Measurements from ENCODE around the gene C6orf47.

Gene C6orf47

DNA sequence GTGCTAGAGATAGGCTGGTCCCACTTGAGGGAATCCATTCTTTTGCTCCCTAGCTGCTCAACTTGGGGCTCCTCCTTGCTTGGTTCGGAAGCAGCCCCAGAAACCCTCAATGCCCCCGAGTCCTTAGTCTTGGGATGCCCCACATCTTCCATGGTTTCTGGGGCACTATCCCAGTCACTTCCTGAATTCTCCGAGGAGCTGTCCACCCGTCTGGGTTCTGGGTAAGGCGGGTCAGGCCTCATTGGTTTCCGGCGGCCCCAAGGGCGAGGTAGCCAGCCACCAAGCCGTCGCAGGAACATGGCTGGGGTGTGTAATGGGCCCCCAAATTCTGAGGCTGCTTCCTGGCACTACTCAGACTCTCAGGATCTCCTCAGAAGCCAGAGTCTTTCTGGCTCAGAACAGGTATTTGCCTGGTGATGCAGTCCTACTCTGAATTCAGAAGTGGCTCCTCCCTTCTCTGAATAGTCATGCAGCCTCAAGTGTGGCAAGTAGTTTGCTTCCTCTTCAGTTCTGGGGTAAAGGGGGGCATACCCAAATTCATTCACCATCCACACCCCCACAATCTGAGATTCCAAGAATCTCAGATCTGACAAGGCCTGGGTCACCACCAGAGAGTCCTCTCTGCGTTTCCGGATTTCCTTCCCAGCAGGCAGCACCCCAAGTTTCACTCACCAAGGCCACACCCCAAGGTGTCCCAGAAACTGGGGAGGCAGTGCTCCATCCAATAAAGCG lies 763 bp downstream of the C6orf47 start:
- Mint-ChIP-seq H3K4me1 (ENCODE audit: low read depth) (peaks cover 64% of the 10 kb centered on the region), H3K9me3 (no peaks in the 10 kb centered on the region), H3K36me3 (ENCODE audit: low read depth) (peaks cover 66% of the 10 kb centered on the region), H3K4me3 (peak overlapping the region; percentile 98), H3K27ac (peak overlapping the region; percentile 90), H3K27me3 (ENCODE audit: low read depth) (no peaks in the 10 kb centered on the region)
- DNase-seq (ENCODE audit: low spot score) = peak; percentile 47

DNA sequence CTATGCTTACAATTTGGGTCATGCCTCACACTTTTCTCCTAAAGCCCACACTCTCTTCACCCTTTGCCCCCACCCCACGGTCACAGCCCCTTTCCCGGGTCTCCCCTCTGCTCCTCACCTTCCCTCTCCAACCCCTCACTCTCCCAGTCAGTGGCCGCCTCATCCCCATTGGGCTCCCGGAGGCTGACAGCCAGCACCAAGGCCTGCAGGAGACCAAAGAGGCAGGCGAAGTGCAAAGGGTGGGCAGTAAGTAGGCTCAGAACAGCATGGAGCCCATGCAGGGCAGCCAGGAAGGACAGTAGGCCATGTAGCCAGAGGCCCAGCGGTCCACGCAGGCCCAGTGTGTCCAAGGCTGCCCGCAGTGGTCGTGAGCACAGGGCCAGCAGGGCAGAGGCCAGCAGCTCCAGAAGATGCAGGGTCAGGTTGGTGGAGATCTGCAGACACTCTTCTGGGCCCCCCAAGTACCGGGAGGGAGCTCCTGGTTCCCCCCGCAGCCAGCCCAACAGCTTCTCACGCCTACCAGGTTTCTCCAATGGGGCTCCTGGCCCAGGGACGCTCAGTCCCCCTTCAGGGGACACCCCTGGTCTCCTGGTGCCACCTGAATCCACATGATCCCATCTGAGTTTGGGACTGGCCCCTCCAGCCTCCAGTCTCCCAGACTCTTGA lies 1.5 kb downstream of the C6orf47 start:
- no peaks in the 10 kb centered on the region for H3K9me3 Mint-ChIP-seq
- peaks cover 59% of the 10 kb centered on the region for H3K36me3 Mint-ChIP-seq (ENCODE audit: low read depth)

DNA sequence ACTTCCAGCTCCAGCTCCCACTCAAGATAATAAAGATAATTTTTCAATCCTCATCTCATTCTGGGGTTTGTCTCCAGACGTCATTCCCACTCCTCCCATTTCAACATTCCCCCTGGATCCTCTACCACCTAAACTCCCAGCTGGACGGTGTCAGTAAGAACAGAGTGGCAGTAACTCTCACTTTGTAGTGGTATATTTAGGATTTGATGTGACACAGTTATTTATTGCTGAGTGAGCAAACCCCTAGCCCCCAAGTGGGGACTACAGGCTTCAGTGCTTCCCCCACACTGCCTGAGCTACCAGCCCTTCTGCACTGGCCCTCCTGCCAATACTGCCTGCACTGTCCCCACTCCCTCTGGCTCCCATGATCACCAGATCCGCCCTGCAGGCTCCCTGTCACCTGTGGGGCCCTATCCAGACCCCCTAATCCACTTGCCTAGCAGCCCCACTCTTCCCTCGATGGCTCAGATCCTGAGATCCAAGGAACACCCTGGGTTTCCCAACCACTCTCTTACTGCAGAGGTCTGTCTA lies 2.4 kb downstream of the C6orf47 start:
- peak overlapping the region; percentile 82 for H3K27ac Mint-ChIP-seq
- H3K4me1 Mint-ChIP-seq (ENCODE audit: low read depth) = peaks cover 53% of the 10 kb centered on the region
- no peaks in the 10 kb centered on the region for H3K9me3 Mint-ChIP-seq

More for the DNA sequence above, 1.5 kb downstream of the C6orf47 start:
- Mint-ChIP-seq H3K27me3 (ENCODE audit: low read depth) (no peaks in the 10 kb centered on the region), H3K4me3 (peak overlapping the region; percentile 98), H3K4me1 (ENCODE audit: low read depth) (peaks cover 58% of the 10 kb centered on the region), H3K27ac (peak overlapping the region; percentile 90)
- no peak for DNase-seq (ENCODE audit: low spot score)

DNA sequence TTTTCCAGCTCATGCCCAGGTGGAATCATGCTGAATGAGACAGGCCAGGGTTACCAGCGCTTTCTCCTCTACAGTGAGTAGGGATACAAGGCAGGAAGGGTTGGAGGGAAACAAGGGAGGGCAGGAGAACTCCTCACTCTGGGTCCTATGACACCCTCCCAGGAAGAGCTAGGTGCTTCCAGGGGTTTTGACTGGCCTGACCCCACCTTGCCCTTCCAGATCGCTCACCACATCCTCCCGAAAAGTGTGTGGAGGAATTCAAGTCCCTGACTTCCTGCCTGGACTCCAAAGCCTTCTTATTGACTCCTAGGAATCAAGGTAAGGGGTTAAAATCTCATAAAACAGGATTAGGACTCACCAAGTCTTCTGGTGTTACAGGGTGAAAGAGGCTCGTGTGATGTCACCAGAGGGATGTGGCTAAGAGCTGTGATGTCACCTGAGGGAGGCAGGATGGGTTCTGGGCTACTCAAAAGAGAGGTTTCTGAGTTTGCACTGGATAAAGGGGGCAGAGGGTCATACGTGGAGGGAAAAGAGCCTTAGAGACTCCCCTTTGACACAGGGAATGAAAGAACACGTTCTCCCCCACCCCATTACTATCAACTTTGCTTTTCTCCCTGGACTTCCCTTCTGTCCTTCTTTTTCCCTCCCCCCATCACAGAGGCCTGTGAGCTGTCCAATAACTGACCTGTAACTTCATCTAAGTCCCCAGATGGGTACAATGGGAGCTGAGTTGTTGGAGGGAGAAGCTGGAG lies 3.0 kb downstream of the C6orf47 start:
- DNase-seq (ENCODE audit: low spot score) = peak; percentile 30
- H3K9me3 Mint-ChIP-seq = no peaks in the 10 kb centered on the region
- H3K36me3 Mint-ChIP-seq (ENCODE audit: low read depth) = peaks cover 49% of the 10 kb centered on the region
- peak overlapping the region; percentile 98 for H3K4me3 Mint-ChIP-seq
- H3K27me3 Mint-ChIP-seq (ENCODE audit: low read depth) = no peaks in the 10 kb centered on the region
- H3K27ac Mint-ChIP-seq = peak overlapping the region; percentile 82
- H3K4me1 Mint-ChIP-seq (ENCODE audit: low read depth) = peaks cover 54% of the 10 kb centered on the region

More for the DNA sequence above, 2.4 kb downstream of the C6orf47 start:
- Mint-ChIP-seq H3K4me3 (peak overlapping the region; percentile 98), H3K27me3 (ENCODE audit: low read depth) (no peaks in the 10 kb centered on the region), H3K36me3 (ENCODE audit: low read depth) (peaks cover 51% of the 10 kb centered on the region)
- DNase-seq (ENCODE audit: low spot score) = no peak

DNA sequence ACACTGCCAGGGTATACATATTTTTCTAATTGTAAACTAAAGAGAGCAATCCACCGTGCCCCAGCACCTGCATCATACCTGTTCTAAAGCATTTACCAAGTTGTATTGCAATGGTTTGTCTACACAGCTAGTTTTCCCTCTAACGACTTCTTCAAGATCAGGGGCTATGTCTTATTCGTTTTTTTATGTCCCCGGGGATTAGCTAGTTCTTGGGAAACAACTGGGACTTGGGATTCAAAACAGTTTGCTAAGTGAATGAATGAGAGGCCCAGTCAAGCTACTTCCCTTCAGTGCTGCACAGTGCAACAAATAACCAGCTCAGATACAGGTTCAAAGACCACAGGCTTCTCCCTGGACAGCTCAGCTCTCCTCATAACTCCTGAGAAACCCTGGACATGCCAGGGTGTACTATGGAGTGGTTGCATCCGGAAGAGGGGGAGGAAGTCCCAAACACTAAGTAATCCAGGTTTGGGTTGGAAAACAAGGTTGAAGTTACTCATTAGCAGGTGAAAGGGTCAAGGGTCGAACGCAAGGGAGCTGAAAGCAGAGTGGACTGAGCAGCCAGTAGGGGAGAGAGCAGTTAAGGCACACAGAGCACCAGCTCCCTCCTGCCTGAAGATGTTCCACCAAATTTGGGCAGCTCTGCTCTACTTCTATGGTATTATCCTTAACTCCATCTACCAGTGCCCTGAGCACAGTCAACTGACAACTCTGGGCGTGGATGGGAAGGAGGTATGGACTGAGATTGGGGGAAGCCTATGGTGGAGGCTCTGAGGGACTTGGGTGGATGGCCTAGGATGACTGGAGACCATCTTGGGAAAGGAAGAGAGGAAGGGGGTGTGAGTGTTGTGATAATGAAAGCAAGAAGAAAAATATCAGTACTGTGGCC lies 5.0 kb downstream of the C6orf47 start, which contains the start of gene APOM:
Gene APOM, plus strand, starts transcription at position 546 of the 889 bp plus-strand sequence. Its CDS starts 73 bp downstream, at position 619.
- Mint-ChIP-seq H3K4me3 (no peak within 1 kb of the TSS), H3K4me1 (ENCODE audit: low read depth) (peaks cover 56% of the 10 kb centered on the region), H3K27me3 (ENCODE audit: low read depth) (no peaks in the 10 kb centered on the region), H3K36me3 (ENCODE audit: low read depth) (peaks cover 46% of the 10 kb centered on the region), H3K9me3 (no peaks in the 10 kb centered on the region), H3K27ac (peak within 1 kb of the TSS; percentile 65)
- no peak for DNase-seq (ENCODE audit: low spot score)

DNA sequence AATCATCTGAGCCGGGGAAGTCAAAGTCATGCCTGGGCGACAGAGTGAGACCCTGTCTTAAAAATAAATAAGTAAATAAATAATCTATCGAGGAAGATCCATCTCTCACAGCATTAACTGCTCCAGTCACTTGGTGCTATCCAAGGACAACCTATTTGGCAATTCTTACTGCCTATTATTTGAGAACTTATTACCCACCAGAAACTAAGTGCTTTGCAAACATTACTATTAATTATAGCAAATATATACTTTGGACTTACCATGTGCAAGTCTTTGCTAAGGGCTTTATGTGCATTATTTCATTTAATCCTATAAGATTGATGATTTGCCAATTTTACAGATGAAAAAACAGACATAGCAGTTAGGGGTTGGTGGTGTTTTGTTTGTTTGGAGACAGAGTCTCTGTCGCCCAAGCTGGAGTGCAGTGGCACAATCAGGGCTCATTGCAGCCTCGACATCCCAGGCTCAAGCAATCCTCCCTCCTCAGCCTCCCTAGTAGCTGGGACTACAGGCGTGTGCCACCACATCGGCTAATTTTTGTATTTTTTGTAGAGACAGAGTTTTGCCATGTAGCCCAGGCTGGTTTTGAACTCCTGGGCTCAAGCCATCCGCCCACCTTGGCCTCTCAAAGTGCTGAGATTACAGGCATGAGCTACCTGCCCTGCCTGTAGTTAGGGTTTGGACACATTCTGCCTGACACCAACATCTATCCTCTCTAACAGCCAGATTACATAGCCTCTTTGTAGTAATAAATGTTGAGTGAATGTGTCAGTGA lies 5.8 kb downstream of the C6orf47 start:
- peaks cover 44% of the 10 kb centered on the region for H3K36me3 Mint-ChIP-seq (ENCODE audit: low read depth)
- no peak overlapping the region for H3K4me3 Mint-ChIP-seq
- no peaks in the 10 kb centered on the region for H3K9me3 Mint-ChIP-seq
- no peaks in the 10 kb centered on the region for H3K27me3 Mint-ChIP-seq (ENCODE audit: low read depth)
- no peak overlapping the region for H3K27ac Mint-ChIP-seq
- DNase-seq (ENCODE audit: low spot score) = no peak
- H3K4me1 Mint-ChIP-seq (ENCODE audit: low read depth) = peaks cover 56% of the 10 kb centered on the region

DNA sequence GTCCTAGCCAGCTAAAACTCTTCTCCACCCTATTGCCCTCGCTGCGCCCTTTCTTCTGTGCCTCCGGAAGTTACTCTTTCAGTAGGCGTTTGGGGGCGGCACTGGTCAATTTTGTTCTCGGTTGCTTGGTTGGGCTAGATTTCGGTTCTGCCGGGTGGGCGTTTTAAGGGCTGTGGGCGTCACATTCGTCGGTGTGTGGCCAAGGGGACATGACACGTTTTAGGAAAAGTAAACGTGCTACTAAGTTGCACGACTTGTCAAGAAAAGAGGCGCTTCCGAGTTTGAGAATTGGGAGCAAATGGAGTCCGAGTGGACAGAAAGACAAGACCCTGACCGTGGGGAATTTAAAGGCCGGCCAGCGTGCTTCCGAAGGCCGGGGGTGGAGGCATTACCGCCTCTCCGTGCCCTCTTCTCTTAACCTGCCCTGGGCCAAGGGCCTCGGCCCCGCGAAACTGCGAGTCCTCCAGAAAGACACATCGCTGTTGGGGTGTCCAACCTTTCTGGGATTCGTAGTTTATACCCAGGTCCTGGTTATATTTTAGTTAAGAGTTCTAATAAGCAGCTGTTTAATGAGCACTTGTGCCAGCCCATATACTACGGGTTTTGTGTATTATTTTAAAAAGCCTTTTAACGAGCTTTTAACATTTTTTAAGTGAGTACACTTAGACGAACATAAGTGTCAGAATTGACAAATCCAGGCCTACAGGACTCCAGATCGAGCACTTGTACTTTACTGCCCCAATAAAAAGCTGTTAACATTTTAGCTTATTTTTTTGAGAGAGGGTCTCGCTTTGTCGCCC lies 7.5 kb downstream of the C6orf47 start:
- Mint-ChIP-seq H3K36me3 (ENCODE audit: low read depth) (peaks cover 48% of the 10 kb centered on the region), H3K27ac (peak overlapping the region; percentile 98), H3K27me3 (ENCODE audit: low read depth) (no peaks in the 10 kb centered on the region), H3K9me3 (no peaks in the 10 kb centered on the region), H3K4me1 (ENCODE audit: low read depth) (peaks cover 49% of the 10 kb centered on the region), H3K4me3 (peak overlapping the region; percentile 97)
- peak; percentile 88 for DNase-seq (ENCODE audit: low spot score)

DNA sequence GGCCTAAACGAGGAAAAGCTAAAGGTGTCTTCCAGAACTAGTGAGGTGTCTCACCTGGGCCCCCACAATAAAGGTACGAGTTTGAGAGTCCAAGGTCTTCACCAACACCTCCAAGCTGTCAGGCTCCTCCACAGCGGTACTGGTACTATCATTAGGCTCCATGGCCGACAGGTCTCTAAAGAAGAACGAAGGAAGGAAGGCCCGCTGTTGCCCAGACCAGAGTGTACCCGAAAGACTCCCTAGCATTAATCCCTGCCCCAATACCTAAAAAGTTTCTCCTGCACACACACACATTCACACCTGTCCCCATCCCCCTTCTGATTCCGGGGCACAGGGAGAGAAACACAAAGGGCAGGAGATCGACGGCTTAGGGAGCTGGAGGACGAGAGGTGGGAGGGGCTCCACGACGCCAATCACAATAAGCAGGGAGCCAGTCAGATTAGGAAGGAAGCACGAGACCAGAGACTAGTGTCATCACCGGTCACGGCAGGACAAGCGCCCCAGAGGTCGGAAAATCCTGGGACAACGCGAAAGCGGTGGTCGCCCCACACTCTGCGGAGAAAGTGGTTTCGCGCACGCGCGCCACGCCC lies 8.9 kb downstream of the C6orf47 start:
- Mint-ChIP-seq H3K27me3 (ENCODE audit: low read depth) (no peaks in the 10 kb centered on the region), H3K4me1 (ENCODE audit: low read depth) (peaks cover 38% of the 10 kb centered on the region), H3K9me3 (no peaks in the 10 kb centered on the region), H3K36me3 (ENCODE audit: low read depth) (peaks cover 51% of the 10 kb centered on the region), H3K27ac (peak overlapping the region; percentile 98), H3K4me3 (peak overlapping the region; percentile 97)
- DNase-seq (ENCODE audit: low spot score) = no peak

DNA sequence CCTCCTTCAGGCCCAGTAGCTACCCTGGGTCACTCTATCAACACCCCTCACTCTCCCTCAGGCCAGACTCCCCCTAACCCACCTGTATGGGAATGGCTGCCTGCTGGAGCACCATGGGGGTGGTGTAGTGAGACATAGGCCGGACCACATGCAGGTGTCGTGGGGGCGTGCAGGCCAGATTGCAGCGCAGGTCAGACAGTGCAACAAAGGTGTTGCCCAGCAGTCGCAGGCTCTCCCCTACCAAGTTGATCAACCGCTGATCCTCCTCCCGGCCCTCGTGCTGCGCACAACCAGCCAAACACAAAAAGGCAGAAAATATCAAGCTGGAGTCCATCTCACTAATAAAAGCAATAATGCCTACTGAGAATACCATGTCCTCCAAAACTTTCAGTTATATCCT lies 15.3 kb downstream of the C6orf47 start:
- DNase-seq (ENCODE audit: low spot score) = no peak
- no peaks in the 10 kb centered on the region for H3K9me3 Mint-ChIP-seq
- H3K27ac Mint-ChIP-seq = no peak overlapping the region
- H3K4me3 Mint-ChIP-seq = no peak overlapping the region
- H3K27me3 Mint-ChIP-seq (ENCODE audit: low read depth) = no peaks in the 10 kb centered on the region
- H3K36me3 Mint-ChIP-seq (ENCODE audit: low read depth) = peaks cover 69% of the 10 kb centered on the region
- peaks cover 11% of the 10 kb centered on the region for H3K4me1 Mint-ChIP-seq (ENCODE audit: low read depth)

DNA sequence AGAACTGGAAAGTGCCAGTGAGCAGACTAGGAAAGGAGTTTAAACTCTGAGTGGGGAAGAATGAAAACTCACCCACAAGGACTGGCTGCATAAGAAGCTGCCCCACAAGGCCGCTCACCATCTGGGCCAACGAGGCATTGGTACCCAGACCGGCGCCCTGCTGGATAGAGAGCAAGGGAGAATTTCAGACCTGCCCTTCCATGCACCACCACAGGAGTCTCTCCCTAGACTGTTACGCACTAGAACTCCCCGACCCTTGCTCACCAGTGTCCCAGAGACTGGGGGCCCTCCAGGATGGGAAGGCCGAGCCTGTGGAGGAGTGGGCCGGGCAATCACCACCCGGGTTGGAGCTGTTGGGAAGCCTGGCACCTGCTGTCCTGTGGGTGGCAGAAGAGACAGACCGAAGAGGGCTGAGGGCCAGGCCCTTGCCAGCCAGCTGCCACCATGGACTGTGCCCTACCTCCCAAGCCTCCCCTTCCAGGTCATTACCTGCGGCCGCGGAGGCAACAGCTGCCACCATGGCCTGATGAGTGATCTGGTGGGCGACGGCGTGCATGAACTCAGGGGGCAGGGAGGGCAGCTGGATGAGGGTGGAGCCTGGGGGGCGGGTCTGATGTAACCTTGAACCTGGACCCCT lies 16.6 kb downstream of the C6orf47 start:
- DNase-seq (ENCODE audit: low spot score) = no peak
- no peaks in the 10 kb centered on the region for H3K27me3 Mint-ChIP-seq (ENCODE audit: low read depth)
- peaks cover 3% of the 10 kb centered on the region for H3K4me1 Mint-ChIP-seq (ENCODE audit: low read depth)
- H3K36me3 Mint-ChIP-seq (ENCODE audit: low read depth) = peaks cover 67% of the 10 kb centered on the region
- no peak overlapping the region for H3K4me3 Mint-ChIP-seq
- no peak overlapping the region for H3K27ac Mint-ChIP-seq
- H3K9me3 Mint-ChIP-seq = no peaks in the 10 kb centered on the region

DNA sequence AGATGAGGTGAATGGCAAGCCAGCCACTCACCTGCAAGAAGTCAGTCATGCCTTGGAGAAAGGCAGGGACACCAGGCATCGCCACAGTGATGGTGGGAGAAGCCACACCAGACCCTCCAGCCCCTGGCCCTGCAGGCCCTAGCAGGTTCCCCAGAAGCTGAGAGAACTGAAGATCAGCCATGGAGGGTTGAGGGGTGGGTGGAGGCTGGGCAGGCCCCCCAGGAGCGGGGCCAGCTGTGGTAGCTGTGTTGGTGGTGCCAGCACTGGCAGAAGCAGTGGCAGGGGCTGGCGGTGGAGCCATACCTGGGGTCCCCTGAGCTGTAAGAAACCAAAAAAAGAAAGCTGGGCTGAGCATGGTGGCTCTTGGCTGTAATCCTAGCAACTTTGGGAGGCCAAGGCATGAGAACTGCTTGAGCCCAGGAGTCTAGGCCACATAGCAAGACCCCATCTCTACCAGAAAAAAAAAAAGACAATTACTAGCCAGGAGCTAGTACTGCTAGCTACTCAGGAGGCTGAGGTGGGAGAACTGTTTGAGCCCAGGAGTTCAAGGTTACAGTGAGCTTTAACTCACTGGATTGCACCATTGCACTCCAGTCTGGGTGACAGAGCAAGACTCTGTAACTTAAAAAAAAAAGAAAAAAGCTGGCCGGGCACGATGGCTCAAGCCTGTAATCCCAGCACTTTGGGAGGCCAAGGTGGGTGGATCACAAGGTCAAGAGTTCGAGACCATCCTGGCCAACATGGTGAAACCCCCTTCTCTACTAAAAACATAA lies 17.6 kb downstream of the C6orf47 start:
- Mint-ChIP-seq H3K4me1 (ENCODE audit: low read depth) (peaks cover 2% of the 10 kb centered on the region), H3K27ac (no peak overlapping the region), H3K9me3 (no peaks in the 10 kb centered on the region)

More for the DNA sequence above, 17.6 kb downstream of the C6orf47 start:
- DNase-seq (ENCODE audit: low spot score) = no peak
- Mint-ChIP-seq H3K4me3 (no peak overlapping the region), H3K27me3 (ENCODE audit: low read depth) (no peaks in the 10 kb centered on the region), H3K36me3 (ENCODE audit: low read depth) (peaks cover 63% of the 10 kb centered on the region)
